GM12878 (cell line): ENCODE data around the gene ZNF782. TPM values are rescaled to one million over a fixed set of nuclear protein-coding genes. Genes with fewer than 3 reads are reported as not detected.

Experiments
- ATAC-seq: fragments of 200-7000 bp; cut with Tn5 transposase; 3 replicates; pipeline ENCODE4 v1.9.1; 2020; ENCODE audit warnings: mild to moderate bottlenecking, moderate library complexity
- BruUV-seq: library from RNA; stranded (reverse); fragments of 400-500 nt; replicated peaks from 2 replicates; lab custom pipeline; 2021; lab: Mats Ljungman, UMichigan
- CTCF ChIA-PET: fragments of 300-600 bp; sonication (Branson Sonifier 250); formaldehyde crosslinking; extraction: SDS; loops from one replicate; lab custom pipeline; 2021; ENCODE audit warnings: inconsistent platforms; lab: Yijun Ruan, JAX
- POLR2A ChIA-PET: fragments of 350-600 bp; formaldehyde crosslinking; extraction: SDS; loops from one replicate; lab custom pipeline; 2021; ENCODE audit warnings: inconsistent platforms; lab: Charles Lee
- RAD21 ChIA-PET: fragments of 300-600 bp; sonication (Branson Sonifier 250); formaldehyde crosslinking; loops from one replicate; lab custom pipeline; 2023; ENCODE audit warnings: antibody characterized with exemption; ENCODE audit not compliant: unreplicated experiment; lab: Charles Lee
- SMC1A ChIA-PET: fragments of 300-600 bp; sonication (Branson Sonifier 250); formaldehyde crosslinking; loops from one replicate; lab custom pipeline; 2023; ENCODE audit not compliant: unreplicated experiment, uncharacterized antibody; lab: Charles Lee
- DNase-seq: peaks from one replicate; pipeline ENCODE4 v3.0.0-alpha.2; 2011; ENCODE audit warnings: low read depth, low spot score
- FAIRE-seq: peaks from 3 replicates; lab custom pipeline; 2011; peaks lifted over from hg19 to GRCh38; lab: Jason Lieb, UNC
- H2AFZ ChIP-seq: 2 replicates; pipeline ENCODE4 v1.6.0; 2011; ENCODE audit warnings: low read depth, low read length, control low read depth; ENCODE audit not compliant: control insufficient read depth
- H3K27ac ChIP-seq: 2 replicates; pipeline ENCODE4 v1.5.1; 2011; ENCODE audit warnings: control low read depth; ENCODE audit not compliant: control insufficient read depth, insufficient read depth
- H3K27me3 ChIP-seq, 2 experiments: replicated peaks in 1 of 2; 2 replicates each; pipeline versions ENCODE4 v1.6.0 to v1.6.1; 2011; ENCODE audit warnings: low read length in 1 of 2; ENCODE audit not compliant: control insufficient read depth in 2 of 2, insufficient read depth in 2 of 2
- H3K36me3 ChIP-seq, 2 experiments: 2 replicates each; pipeline ENCODE4 v1.5.1; 2011; ENCODE audit warnings: low read length in 1 of 2; ENCODE audit not compliant: control insufficient read depth in 2 of 2, insufficient read depth in 2 of 2
- H3K4me1 ChIP-seq: 2 replicates; pipeline ENCODE4 v1.6.1; 2011; ENCODE audit warnings: mild to moderate bottlenecking, low read length, moderate library complexity, mixed read lengths; ENCODE audit not compliant: control insufficient read depth, insufficient read depth
- H3K4me2 ChIP-seq: 2 replicates; pipeline ENCODE4 v1.6.0; 2011; ENCODE audit warnings: control low read depth; ENCODE audit not compliant: control insufficient read depth, insufficient read depth
- H3K4me3 ChIP-seq: fragments of 200-600 bp; sonication (generic); 2 replicates; pipeline ENCODE4 v1.5.1; 2016
- H3K79me2 ChIP-seq: 2 replicates; pipeline ENCODE4 v1.6.0; 2011; ENCODE audit warnings: low read length; ENCODE audit not compliant: control insufficient read depth, insufficient read depth
- H3K9ac ChIP-seq: 2 replicates; pipeline ENCODE4 v1.8.0; 2011; ENCODE audit warnings: low read length, control low read depth, mixed read lengths; ENCODE audit not compliant: control insufficient read depth, insufficient read depth
- H3K9me3 ChIP-seq: replicated peaks from 3 replicates; pipeline ENCODE4 v1.5.1; 2011; ENCODE audit warnings: mild to moderate bottlenecking, low read length; ENCODE audit not compliant: control insufficient read depth, insufficient read depth
- H4K20me1 ChIP-seq: 2 replicates; pipeline ENCODE4 v1.6.0; 2011; ENCODE audit not compliant: control insufficient read depth, insufficient read depth
- ATF3 ChIP-seq: IDR thresholded peaks from 2 replicates; pipeline ENCODE4 v1.6.1; 2011; ENCODE audit warnings: low read depth, mild to moderate bottlenecking, low read length, moderate library complexity, borderline replicate concordance; ENCODE audit errors: extremely low read depth
- CHD1 ChIP-seq: IDR thresholded peaks from 2 replicates; pipeline ENCODE4 v1.6.1; 2012; ENCODE audit warnings: low read depth, low read length, improper control_type of control experiment
- E2F4 ChIP-seq: IDR thresholded peaks from 2 replicates; pipeline ENCODE4 v1.6.1; 2012; ENCODE audit warnings: low read depth, low read length, improper control_type of control experiment
- GABPA ChIP-seq: IDR thresholded peaks from 2 replicates; pipeline ENCODE4 v1.6.1; 2014; ENCODE audit warnings: antibody characterized with exemption, low read depth, mild to moderate bottlenecking, inconsistent platforms
- GATAD2B ChIP-seq: fragments of 450-650 bp; conservative IDR thresholded peaks from 2 replicates; pipeline ENCODE4 v1.6.1; 2017; ENCODE audit warnings: low read depth, mild to moderate bottlenecking, moderate library complexity
- HSF1 ChIP-seq: fragments of 150-350 bp; IDR thresholded peaks from 2 replicates; pipeline ENCODE4 v1.6.1; 2014; ENCODE audit warnings: mild to moderate bottlenecking, low read depth, low read length
- IKZF2 ChIP-seq, 2 experiments: fragments of 450-650 bp; IDR thresholded peaks; 2 replicates each; pipeline ENCODE4 v1.6.1; 2017; ENCODE audit warnings: mild to moderate bottlenecking in 2 of 2, moderate library complexity in 2 of 2
- JUNB ChIP-seq: IDR thresholded peaks from 2 replicates; pipeline ENCODE4 v1.6.1; 2016; ENCODE audit warnings: antibody characterized with exemption, mild to moderate bottlenecking
- NR2F1 ChIP-seq: fragments of 450-650 bp; conservative IDR thresholded peaks from 2 replicates; pipeline ENCODE4 v1.6.1; 2017; ENCODE audit warnings: mild to moderate bottlenecking
- RELB ChIP-seq: fragments of 450-650 bp; IDR thresholded peaks from 2 replicates; pipeline ENCODE4 v1.6.1; 2017; ENCODE audit warnings: low read depth, mild to moderate bottlenecking, moderate library complexity
- REST ChIP-seq: IDR thresholded peaks from 2 replicates; pipeline ENCODE4 v1.6.1; 2012; ENCODE audit warnings: mild to moderate bottlenecking, low read depth, low read length
- SP1 ChIP-seq: IDR thresholded peaks from one replicate; pipeline ENCODE4 v1.6.1; 2011; ENCODE audit warnings: low read depth, low read length
- ZNF24 ChIP-seq: fragments of 450-650 bp; IDR thresholded peaks from 2 replicates; pipeline ENCODE4 v1.6.1; 2017; ENCODE audit warnings: antibody characterized with exemption, mild to moderate bottlenecking
- WGBS: methylation state at CpG from one replicate; pipeline ENCODE4 v1.1.6; 2016; ENCODE audit warnings: low lambda C conversion rate; ENCODE audit not compliant: insufficient replicate concordance, insufficient coverage; ENCODE audit errors: missing lambda C conversion rate; 5-methylcytosine and 5-hydroxymethylcytosine counted together
- in situ Hi-C: fragments of 300-500 bp; cut with MboI; formaldehyde crosslinking; loops from 9 replicates; pipeline ENCODE4 v1.14.3; 2018; ENCODE audit warnings: mixed read lengths
- intact Hi-C: fragments of 100-400 bp; cut with micrococcal nuclease; formaldehyde crosslinking; loops from one replicate; pipeline ENCODE4 v1.14.2; 2022; ENCODE audit not compliant: unreplicated experiment
- polyA plus RNA-seq, 11 experiments: library from polyadenylated mRNA; depleted of rRNA in 4 of 11; unstranded in 6 of 11; stranded (reverse) in 5 of 11; fragments of >200 nt; fragmentation: Nextera tagmentation in 4 of 11; fragmentation: Illumina TruSeq in 1 of 11; extraction: Ambion mirVana in 4 of 11; extraction: Trizol in 1 of 11; gene quantifications; 1 replicate in 1 of 11; 2 replicates in 10 of 11; pipeline versions ENCODE4 v1.2.1 to v1.2.3, GENCODE V29; 2011 to 2016; ENCODE audit warnings: inconsistent platforms in 2 of 11, missing spikeins in 2 of 11, low read depth in 1 of 11
- total RNA-seq, 4 experiments: library from RNA; depleted of rRNA in 3 of 4; stranded (reverse); fragments of >200 nt in 3 of 4; fragmentation: Illumina TruSeq in 1 of 4; extraction: Trizol in 1 of 4; gene quantifications; 2 replicates each; pipeline versions ENCODE4 v1.2.1 to v1.2.3, GENCODE V29; 2013 to 2021

ZNF782 gene
- total and polyA plus RNA-seq, 10 of the 15 experiments (the other 5 are each of a cell fraction or from before 2014, with no cell fraction given): 0.55 to 7.8 (median 4.5) TPM

GRCh38 chr9:96858670-96859069 lies 4.4 kb upstream of the ZNF782 start:
- Histone ChIP-seq H3K36me3 (no peaks in the 10 kb centered on the region), H3K4me1 (0 out of 2 replicates have a peak, but pooled peaks cover 3% of the 10 kb centered on the region), H3K79me2 (peaks cover 3% of the 10 kb centered on the region), H3K4me3 (no peak overlapping the region), H3K27ac (no peak overlapping the region), H3K27me3 (no peaks in the 10 kb centered on the region), H3K9me3 (no peaks in the 10 kb centered on the region), H4K20me1 (no peaks in the 10 kb centered on the region), H3K4me2 (no peak overlapping the region), H3K9ac (no peak overlapping the region), H2AFZ (no peak overlapping the region)
- ChIA-PET CTCF (interaction anchor here (0.8 to 8.0 kb wide), 7 partner anchors 13 to 611 kb away, joined by 3 to 145 read pairs (median 14); no protein-coding TSS in a partner anchor), POLR2A (no interaction called here), SMC1A (interaction anchor here (4.0 to 7.9 kb wide), 2 partner anchors 14 to 543 kb away, joined by 17 to 112 read pairs; no protein-coding TSS in a partner anchor), RAD21 (interaction anchor here (1.0 to 8.3 kb wide), 2 partner anchors 14 to 546 kb away, joined by 4 to 91 read pairs; no protein-coding TSS in a partner anchor)
- no TSS peak for BruUV-seq
- DNase-seq (no peak), ATAC-seq (no peak), FAIRE-seq (no peak)
- WGBS: 59% methylated on average over 8 of the region's 8 CpGs
- intact Hi-C loops (loop anchor here (5.0 kb wide), 2 partner anchors 609 to 739 kb away; no protein-coding TSS in a partner anchor), in situ Hi-C loops (loop anchor here (5.0 to 25.0 kb wide), 2 partner anchors 539 to 754 kb away; no protein-coding TSS in a partner anchor)
- no peak for TF ChIP-seq ATF3
- no peak for TF ChIP-seq SP1
- no peak for TF ChIP-seq NR2F1
- no peak for TF ChIP-seq CHD1
- no peak for TF ChIP-seq REST
- TF ChIP-seq HSF1: no peak
- no peak for TF ChIP-seq GABPA
- TF ChIP-seq E2F4: no peak
- no peak for TF ChIP-seq JUNB
- TF ChIP-seq RELB: no peak
- TF ChIP-seq ZNF24: no peak
- TF ChIP-seq GATAD2B: no peak
- no peak for TF ChIP-seq IKZF2 (IDR thresholded peaks at IDR 0.05)
